Measurements from ENCODE around the gene GDPD5. TPM values are rescaled to one million over a fixed set of nuclear protein-coding genes. Genes with fewer than 3 reads are reported as not detected.

Gene GDPD5
- total and polyA plus RNA-seq, 9 of the 15 experiments (the other 6 are each of a cell fraction or from before 2014, with no cell fraction given) = 0.32 to 27.3 (median 8.0) TPM

DNA sequence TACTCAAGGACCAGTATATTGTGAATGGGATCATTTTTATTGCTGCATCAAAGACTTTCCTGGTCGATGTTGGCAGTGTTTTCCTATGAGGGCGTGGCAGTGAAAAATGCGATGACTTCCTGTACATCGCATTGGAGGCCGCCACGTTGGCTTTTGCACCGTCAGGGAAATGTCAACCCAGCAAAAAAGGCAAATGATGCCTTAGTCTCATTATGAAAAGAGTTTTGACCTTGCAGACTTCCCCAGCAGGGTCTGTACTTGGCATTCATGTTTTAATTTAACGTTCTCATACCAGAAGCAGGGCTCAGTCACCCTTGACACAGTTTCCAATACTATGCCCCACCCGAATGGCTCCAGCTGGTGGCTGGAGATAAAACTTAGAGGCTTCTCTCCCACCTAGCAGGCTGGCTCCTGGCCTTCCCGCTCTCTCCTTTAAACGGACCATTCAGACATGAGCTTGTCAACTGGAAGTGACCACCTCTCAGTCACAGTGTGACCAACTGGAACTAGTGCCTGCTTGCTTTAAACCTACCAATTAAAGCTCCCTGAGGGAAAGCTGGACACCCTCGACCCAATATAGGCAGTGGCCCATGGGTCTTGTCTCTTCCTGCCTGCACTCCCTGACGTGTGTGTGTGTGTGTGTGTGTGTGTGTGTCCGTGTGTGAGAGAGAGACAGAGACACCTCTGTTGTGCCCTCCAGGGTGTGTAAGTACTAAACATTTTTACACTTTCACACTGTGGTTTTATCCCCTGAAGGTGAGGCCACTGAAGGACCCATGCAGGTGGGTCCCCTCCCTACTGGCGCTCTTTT lies 8.7 kb upstream of the GDPD5 start (continued):
- TF ChIP-seq SRSF3 (IDR thresholded peaks at IDR 0.05; ENCODE audit: insufficient read depth, low read length) (no peak), PYGO2 (tag; IDR thresholded peaks at IDR 0.05) (no peak), MYNN (IDR thresholded peaks at IDR 0.05) (peak; percentile 88), MYNN (CRISPR knock-in tag; IDR thresholded peaks at IDR 0.05) (no peak), RHOXF2B (CRISPR knock-in tag; conservative IDR thresholded peaks at IDR 0.05) (no peak), TCFL5 (CRISPR knock-in tag; conservative IDR thresholded peaks at IDR 0.05) (no peak), ZNF707 (CRISPR knock-in tag; conservative IDR thresholded peaks at IDR 0.05) (no peak), TCF7L2 (IDR thresholded peaks at IDR 0.05; ENCODE audit: low read depth, low read length) (no peak), NFXL1 (CRISPR knock-in tag; IDR thresholded peaks at IDR 0.05) (no peak), TGIF2 (CRISPR knock-in tag; IDR thresholded peaks at IDR 0.05) (no peak), ZNF146 (CRISPR knock-in tag; IDR thresholded peaks at IDR 0.05; ENCODE audit: unreplicated experiment) (no peak), MECOM (CRISPR knock-in tag; IDR thresholded peaks at IDR 0.05) (peak; percentile 41; the same call in 1 of the 2 replicates), POLR2A (conservative IDR thresholded peaks at IDR 0.05) (peak; percentile 79), MAFK (IDR thresholded peaks at IDR 0.05; ENCODE audit: low read length) (peak; percentile 62; the same call in 1 of the 2 replicates), KDM1A (IDR thresholded peaks at IDR 0.05) (peak in 1 of 2 experiments; percentile 52; a peak in 1 of 4 replicates), ZKSCAN8 (CRISPR knock-in tag; IDR thresholded peaks at IDR 0.05) (no peak; the same call in 1 of the 2 replicates), RBM14 (IDR thresholded peaks at IDR 0.05; ENCODE audit: borderline replicate concordance, insufficient read depth, low read depth, low read length) (no peak)
- TF ChIP-seq, protein P1, sequence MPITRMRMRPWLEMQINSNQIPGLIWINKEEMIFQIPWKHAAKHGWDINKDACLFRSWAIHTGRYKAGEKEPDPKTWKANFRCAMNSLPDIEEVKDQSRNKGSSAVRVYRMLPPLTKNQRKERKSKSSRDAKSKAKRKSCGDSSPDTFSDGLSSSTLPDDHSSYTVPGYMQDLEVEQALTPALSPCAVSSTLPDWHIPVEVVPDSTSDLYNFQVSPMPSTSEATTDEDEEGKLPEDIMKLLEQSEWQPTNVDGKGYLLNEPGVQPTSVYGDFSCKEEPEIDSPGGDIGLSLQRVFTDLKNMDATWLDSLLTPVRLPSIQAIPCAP (CRISPR knock-in tag; IDR thresholded peaks at IDR 0.05; ENCODE audit: borderline replicate concordance) = no peak
- TF ChIP-seq, protein P2, sequence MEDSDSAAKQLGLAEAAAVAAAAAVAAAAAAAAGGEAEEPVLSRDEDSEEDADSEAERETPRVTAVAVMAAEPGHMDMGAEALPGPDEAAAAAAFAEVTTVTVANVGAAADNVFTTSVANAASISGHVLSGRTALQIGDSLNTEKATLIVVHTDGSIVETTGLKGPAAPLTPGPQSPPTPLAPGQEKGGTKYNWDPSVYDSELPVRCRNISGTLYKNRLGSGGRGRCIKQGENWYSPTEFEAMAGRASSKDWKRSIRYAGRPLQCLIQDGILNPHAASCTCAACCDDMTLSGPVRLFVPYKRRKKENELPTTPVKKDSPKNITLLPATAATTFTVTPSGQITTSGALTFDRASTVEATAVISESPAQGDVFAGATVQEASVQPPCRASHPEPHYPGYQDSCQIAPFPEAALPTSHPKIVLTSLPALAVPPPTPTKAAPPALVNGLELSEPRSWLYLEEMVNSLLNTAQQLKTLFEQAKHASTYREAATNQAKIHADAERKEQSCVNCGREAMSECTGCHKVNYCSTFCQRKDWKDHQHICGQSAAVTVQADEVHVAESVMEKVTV (CRISPR knock-in tag; IDR thresholded peaks at IDR 0.05) = no peak
- TF ChIP-seq, protein P3, sequence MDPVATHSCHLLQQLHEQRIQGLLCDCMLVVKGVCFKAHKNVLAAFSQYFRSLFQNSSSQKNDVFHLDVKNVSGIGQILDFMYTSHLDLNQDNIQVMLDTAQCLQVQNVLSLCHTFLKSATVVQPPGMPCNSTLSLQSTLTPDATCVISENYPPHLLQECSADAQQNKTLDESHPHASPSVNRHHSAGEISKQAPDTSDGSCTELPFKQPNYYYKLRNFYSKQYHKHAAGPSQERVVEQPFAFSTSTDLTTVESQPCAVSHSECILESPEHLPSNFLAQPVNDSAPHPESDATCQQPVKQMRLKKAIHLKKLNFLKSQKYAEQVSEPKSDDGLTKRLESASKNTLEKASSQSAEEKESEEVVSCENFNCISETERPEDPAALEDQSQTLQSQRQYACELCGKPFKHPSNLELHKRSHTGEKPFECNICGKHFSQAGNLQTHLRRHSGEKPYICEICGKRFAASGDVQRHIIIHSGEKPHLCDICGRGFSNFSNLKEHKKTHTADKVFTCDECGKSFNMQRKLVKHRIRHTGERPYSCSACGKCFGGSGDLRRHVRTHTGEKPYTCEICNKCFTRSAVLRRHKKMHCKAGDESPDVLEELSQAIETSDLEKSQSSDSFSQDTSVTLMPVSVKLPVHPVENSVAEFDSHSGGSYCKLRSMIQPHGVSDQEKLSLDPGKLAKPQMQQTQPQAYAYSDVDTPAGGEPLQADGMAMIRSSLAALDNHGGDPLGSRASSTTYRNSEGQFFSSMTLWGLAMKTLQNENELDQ (CRISPR knock-in tag; IDR thresholded peaks at IDR 0.05; ENCODE audit: borderline replicate concordance) = no peak
- TF ChIP-seq, protein P4, sequence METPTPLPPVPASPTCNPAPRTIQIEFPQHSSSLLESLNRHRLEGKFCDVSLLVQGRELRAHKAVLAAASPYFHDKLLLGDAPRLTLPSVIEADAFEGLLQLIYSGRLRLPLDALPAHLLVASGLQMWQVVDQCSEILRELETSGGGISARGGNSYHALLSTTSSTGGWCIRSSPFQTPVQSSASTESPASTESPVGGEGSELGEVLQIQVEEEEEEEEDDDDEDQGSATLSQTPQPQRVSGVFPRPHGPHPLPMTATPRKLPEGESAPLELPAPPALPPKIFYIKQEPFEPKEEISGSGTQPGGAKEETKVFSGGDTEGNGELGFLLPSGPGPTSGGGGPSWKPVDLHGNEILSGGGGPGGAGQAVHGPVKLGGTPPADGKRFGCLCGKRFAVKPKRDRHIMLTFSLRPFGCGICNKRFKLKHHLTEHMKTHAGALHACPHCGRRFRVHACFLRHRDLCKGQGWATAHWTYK (CRISPR knock-in tag; IDR thresholded peaks at IDR 0.05) = 0 out of 2 replicates have a peak, but pooled peaks have one; percentile 25
